ENCODE results near the gene P2RX3.
A peak's percentile ranks its signal among the peaks of the same experiment; 100 is the strongest.

The P2RX3 gene

GRCh38 chr11:57338142-57338541 lies at the start of gene P2RX3:
P2RX3 (plus strand) TSS chr11:57338352; CDS start chr11:57338551, 199 bp downstream.
- no peak for TF ChIP-seq REST (IDR thresholded peaks at IDR 0.05; ENCODE audit: low read depth)
- no peak for TF ChIP-seq EP300 (IDR thresholded peaks at IDR 0.05; ENCODE audit: borderline replicate concordance)
- TF ChIP-seq FOXM1 (IDR thresholded peaks at IDR 0.05; ENCODE audit: borderline replicate concordance, low read depth): no peak
- no peak for TF ChIP-seq TAF1 (IDR thresholded peaks at IDR 0.05; ENCODE audit: low read depth)
- no peak for TF ChIP-seq CREB1 (IDR thresholded peaks at IDR 0.05; ENCODE audit: low read depth)
- no peak for TF ChIP-seq TCF12 (IDR thresholded peaks at IDR 0.05; ENCODE audit: low read depth)
- no peak for TF ChIP-seq NFIC (IDR thresholded peaks at IDR 0.05)
- no peak for TF ChIP-seq USF1 (IDR thresholded peaks at IDR 0.05)
- no peak for TF ChIP-seq TEAD4 (IDR thresholded peaks at IDR 0.05)

DNA sequence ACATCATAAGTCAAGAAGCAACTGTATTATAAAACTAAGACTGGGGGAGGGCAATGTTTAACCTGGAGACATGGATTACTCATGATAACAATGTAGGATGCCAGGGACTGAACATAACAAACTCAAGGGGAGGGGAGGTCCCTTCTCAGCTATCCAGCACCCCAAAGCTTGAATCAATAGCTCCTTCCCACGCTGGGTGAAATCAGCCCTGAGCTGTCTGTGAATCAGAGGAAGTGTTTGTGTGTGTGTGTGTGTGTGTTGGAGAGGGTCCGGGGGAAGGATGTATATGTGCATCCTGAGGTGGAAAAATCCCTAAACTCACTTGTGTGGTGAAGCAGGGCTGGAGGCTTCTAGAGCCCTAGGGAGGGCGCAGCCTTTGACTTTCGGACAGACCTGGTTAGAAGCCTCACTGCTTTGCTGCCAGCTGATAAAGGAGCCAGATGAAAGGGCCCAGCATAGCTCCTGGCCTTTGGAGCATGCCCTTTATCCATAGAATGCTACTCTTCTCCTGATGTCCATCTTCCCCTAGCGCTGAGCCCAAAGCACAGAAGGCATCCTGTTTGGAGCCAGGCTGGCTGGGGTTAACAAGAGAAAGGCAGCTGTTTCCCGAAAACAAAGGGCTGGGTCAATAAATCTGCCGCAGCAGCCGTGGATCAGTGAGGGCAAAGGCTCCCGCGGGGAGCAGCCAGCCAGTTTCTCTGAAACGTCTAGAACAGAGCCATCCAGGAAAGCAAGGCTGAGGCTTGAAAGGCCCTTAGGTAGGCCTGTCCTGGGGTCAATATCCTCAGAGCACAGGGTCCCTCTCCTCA lies 49.2 kb upstream of the P2RX3 start:
- TF ChIP-seq CREB1 (IDR thresholded peaks at IDR 0.05; ENCODE audit: low read depth) (no peak), USF1 (IDR thresholded peaks at IDR 0.05) (no peak), RAD21 (IDR thresholded peaks at IDR 0.05; ENCODE audit: low read depth) (no peak)

- TF ChIP-seq CREB1 (IDR thresholded peaks at IDR 0.05; ENCODE audit: low read depth): no peak
Observed at GRCh38 chr11:57290288-57290687, 47.9 kb upstream of the P2RX3 start.

DNA sequence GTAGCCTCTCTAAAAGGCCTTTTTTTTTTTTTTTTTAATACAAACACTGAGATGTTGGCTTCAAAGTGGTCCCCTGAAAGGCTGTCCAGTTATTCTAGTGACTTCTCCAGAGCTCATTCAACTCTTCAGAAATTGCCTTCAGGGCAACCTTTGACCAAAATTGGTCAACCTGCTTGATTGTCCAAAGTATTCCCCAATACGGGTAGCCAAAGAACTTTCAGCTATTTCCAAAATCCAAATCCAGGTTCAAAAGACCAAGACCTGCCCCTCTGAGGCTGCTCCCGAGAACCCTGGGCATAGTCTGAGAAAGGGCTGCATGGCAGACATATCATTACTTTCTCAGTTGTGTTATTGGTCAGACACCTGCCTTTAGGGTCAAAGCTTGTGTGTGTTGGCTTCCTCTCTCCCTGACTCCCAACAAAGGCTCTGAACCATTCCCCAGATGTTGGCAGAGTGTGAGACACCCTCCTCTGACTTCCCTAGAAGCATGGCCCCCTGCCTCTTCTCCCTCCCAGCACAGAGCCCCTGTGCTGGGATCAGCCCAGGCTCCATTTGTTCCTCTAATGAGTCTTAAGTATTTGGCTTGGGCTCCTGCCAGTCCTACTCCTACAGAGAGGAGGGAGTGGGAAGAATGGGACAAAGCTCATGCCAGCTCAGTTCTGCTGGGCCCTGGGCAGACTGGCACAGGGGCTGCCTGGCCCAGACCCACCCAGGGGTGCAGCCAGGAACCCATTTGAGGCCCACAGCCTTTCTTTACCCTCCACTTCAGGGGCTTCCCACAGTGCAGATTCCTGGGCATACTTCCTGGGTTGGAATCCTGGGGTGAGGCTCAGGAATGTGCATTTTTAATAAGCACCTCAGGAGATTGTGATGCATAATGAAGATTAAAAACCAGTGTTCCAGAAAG lies 43.7 kb upstream of the P2RX3 start:
- peak; percentile 96 for TF ChIP-seq NFIC (IDR thresholded peaks at IDR 0.05)
- TF ChIP-seq YY1 (IDR thresholded peaks at IDR 0.05; ENCODE audit: low read depth): 0 out of 2 replicates have a peak, but pooled peaks have one; percentile 34
- TF ChIP-seq, protein P1, sequence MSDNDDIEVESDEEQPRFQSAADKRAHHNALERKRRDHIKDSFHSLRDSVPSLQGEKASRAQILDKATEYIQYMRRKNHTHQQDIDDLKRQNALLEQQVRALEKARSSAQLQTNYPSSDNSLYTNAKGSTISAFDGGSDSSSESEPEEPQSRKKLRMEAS (IDR thresholded peaks at IDR 0.05): peak; percentile 51
- TF ChIP-seq EGR1 (IDR thresholded peaks at IDR 0.05): no peak
- TF ChIP-seq FOXM1 (IDR thresholded peaks at IDR 0.05; ENCODE audit: borderline replicate concordance, low read depth): peak; percentile 78
- TF ChIP-seq CREB1 (IDR thresholded peaks at IDR 0.05; ENCODE audit: low read depth): no peak
- TF ChIP-seq TAF1 (IDR thresholded peaks at IDR 0.05; ENCODE audit: low read depth): no peak
- TF ChIP-seq CEBPB (IDR thresholded peaks at IDR 0.05): 0 out of 2 replicates have a peak, but pooled peaks have one; percentile 10
- TF ChIP-seq RAD21 (IDR thresholded peaks at IDR 0.05; ENCODE audit: low read depth): no peak
- peak; percentile 90 for TF ChIP-seq TEAD4 (IDR thresholded peaks at IDR 0.05)
- TF ChIP-seq EP300 (IDR thresholded peaks at IDR 0.05; ENCODE audit: borderline replicate concordance): peak; percentile 85
- no peak for TF ChIP-seq USF1 (IDR thresholded peaks at IDR 0.05)
- peak; percentile 95 for TF ChIP-seq ZBTB7A (IDR thresholded peaks at IDR 0.05; ENCODE audit: low read depth)
- no peak for TF ChIP-seq REST (IDR thresholded peaks at IDR 0.05; ENCODE audit: low read depth)
- TF ChIP-seq TCF12 (IDR thresholded peaks at IDR 0.05; ENCODE audit: low read depth): peak; percentile 90

DNA sequence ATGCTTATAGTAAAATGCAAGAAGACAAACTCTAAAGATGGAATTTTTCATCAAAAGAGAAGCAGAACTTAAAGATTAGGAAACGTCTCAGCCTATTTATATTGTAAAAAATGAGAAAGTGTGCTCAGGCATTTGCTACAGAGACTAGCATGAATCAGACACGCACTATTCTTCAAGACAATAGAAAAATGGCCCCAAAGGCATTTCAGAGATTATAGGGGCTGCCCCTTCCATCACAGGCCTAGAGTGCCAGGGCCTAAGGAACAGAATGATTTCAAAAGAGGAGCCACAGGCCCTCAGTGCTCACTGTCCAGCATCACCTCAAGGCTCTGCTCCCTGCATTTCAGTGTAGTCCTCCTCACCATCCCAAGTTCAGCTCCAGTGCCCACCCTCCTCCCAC lies 40.9 kb upstream of the P2RX3 start:
- TF ChIP-seq USF1 (IDR thresholded peaks at IDR 0.05) (no peak), TCF12 (IDR thresholded peaks at IDR 0.05; ENCODE audit: low read depth) (no peak), CREB1 (IDR thresholded peaks at IDR 0.05; ENCODE audit: low read depth) (no peak), TAF1 (IDR thresholded peaks at IDR 0.05; ENCODE audit: low read depth) (no peak), EP300 (IDR thresholded peaks at IDR 0.05; ENCODE audit: borderline replicate concordance) (no peak), RAD21 (IDR thresholded peaks at IDR 0.05; ENCODE audit: low read depth) (no peak)
